Fibroblast of skin of back (primary cell): ENCODE results near the gene SLC2A2.
"Not testable (repeated sequence)": the region's sequence is repeated elsewhere in the genome, so short reads cannot be mapped to it uniquely, and the experiment has no call there.

Experiments used
- DNase-seq: peaks from one replicate; pipeline ENCODE4 v3.0.0-alpha.2; 2013

SLC2A2 gene

GRCh38 chr3:170985304-170985703, 41.2 kb downstream of the SLC2A2 start:
- DNase-seq = no peak

DNA sequence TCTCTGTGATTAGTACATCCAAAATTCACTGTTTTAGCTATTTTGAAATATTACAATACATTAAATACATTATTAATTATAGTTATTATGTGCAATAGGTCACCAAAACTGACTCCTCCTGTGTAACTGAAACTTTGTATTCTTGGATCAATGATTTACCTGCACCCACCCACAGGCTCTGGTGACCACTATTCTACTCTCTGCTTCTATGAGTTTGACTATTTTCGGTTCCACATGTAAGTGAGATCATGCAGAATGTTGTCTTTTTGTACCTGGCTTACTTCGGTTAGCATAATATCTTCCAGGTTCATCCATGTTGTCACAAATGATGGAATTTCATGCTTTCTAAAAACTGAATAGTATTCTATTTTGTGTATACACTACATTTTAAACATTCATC, 43.8 kb downstream of the SLC2A2 start:
- DNase-seq = no peak

DNA sequence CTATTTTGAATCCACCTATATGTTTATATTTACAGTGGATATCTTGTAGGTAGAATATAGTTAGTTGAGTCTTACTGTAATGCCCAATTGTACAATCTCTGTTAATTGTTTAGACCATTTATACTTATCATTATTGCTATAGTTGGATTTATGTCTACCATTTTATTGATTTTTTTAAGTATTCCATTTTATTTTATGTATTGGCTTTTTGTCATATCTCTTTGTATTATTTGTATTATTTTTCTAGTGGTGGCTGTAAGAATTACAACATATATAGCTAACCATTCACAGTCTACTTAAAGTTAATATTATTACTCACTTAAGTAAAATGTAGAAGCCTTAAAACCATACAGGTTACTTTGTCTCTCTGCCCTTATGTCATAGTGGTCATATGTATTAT, 46.1 kb downstream of the SLC2A2 start:
- DNase-seq = no peak

GRCh38 chr3:170977949-170978745, 48.4 kb downstream of the SLC2A2 start:
- DNase-seq = peak; percentile 56

DNA sequence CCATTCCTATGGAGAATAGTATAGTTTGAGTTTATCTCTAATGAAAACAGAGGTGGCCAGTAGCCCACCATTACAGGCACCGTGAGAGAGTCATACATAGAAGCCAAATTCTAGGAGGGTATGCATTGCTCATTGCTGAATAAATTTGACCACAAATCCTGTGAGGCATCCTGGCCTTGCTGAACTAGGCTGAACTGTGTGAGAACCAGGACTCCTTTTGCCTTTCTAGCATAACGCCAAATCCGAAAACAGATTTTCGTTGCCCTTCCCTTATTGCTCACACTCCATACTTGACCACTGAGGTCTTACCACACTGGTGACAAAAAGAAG, 50.4 kb downstream of the SLC2A2 start:
- peak; percentile 70 for DNase-seq

DNA sequence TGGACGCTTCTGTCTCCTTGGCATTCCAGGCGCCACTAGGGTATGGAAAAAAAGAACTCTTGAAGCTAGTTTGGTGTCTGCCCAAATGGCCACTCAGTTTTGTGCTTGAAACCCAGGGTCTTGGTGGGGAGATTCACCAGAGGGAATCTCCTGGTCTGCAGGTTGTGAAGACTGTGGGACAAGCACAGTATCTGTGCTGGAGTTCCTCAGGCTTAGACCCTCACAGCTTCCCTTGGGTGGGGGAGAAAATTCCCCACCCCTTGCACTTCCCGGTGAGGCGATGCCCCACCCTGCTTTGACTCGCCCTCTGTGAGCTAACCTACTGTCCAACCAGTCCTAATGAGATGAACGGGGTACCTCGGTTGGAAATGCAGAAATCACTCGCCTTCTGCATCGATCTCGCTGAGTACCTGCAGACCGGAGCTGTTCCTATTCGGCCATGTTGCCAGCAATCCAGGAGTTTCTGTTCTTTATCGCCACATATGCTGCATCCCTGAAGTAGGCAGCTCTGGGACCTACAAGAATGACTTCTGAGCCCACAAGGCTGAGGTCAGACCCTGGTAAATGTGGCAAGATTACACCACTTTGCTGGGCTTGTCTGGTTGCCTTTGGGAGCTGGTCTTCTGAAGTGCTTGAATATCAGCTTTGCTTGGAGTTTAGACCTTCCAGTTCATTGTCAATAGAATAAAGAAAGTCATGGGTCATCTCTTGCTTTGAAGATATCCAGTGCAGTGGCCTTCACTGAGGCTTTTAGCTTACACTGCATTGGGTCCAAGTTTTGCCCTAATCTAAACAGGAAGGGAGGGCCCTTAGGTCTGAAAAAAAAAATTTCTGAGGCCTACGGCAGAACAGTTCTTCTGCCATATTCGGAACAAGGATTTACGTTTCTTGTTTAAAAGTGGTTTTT, 51.0 kb downstream of the SLC2A2 start:
- no peak for DNase-seq

DNA sequence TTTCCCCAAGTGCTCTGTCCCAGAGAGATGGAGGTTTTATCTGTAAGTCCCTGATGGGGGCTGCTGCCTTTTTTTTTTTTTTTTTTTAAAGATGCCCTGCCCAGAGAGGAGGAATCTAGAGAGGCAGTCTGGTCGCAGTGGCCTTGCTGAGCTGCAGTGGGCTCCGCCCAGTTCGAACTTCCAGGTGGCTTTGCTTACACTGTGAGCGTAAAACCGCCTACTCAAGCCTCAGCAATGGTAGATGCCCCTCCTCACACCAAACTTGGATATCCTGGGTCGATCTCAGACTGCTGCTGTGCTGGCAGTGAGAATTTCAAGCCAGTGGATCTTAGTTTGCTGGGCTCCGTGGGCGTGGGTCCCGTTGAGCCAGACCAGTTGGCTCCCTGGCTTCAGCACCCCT, 51.6 kb downstream of the SLC2A2 start:
- DNase-seq = no peak

GRCh38 chr3:170972917-170973316, 53.6 kb downstream of the SLC2A2 start:
- not testable (repeated sequence) for DNase-seq

GRCh38 chr3:170967126-170967525, 59.4 kb downstream of the SLC2A2 start:
- DNase-seq = no peak

DNA sequence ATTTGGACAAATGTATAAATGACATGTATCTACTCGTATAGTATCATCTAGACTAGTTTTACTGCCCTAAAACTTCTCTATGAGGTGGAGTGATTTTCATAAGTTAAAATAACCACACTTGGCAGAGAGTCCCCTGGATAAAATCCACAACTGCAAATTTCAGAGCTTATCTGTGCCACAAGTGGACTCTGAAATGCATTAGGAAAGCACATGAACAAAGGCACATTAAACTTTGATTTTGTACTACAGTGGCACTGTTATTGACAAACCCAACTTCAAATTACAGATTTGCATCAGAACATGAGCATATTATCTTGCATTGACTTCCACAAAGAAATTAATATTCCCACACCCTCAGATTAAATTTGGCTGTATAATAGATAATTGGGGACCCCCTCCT, 60.0 kb downstream of the SLC2A2 start:
- DNase-seq = no peak

GRCh38 chr3:170962411-170962810, 64.1 kb downstream of the SLC2A2 start:
- no peak for DNase-seq

- peak; percentile 45 for DNase-seq
These were observed 64.7 kb downstream of the SLC2A2 start for GRCh38 chr3:170961616-170962400.

DNA sequence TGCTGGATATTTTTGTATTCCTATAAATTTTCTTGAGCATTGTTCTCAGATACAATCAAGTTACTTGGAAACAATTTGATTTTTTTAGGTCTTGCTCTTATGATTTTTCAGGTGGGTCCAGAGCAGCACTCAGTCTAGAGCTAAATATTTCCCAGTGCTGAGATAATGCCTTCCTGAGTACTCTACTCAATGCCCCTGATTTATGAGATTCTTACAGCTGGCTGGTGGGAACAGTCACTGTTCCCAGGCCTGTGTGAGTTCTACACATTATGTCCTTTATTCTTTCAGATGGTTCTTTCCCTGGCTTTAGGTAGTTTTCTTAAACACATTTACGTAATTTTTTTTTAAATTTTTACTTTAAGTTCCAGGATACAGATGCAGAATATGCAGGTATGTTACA, 67.1 kb downstream of the SLC2A2 start:
- no peak for DNase-seq

DNA sequence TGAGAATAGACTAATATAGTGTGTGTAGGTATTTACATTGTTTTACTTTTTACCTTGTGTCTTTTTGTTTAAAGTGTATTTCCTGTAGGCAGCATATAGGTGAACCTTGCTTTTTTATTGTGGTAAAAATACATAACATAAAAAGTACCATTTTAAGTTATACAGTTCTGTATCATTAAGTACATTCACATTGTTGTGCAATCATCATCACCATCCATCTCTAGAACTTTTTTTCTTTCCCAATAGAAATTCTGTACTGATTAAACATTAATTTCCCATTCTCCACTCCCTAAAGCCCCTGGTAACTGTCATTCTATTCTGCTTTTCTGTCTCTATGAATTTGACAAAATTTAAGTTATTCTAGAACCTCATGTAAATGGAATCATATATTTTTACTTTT, 69.9 kb downstream of the SLC2A2 start:
- no peak for DNase-seq

GRCh38 chr3:170953736-170954135, 72.8 kb downstream of the SLC2A2 start:
- DNase-seq = no peak

DNA sequence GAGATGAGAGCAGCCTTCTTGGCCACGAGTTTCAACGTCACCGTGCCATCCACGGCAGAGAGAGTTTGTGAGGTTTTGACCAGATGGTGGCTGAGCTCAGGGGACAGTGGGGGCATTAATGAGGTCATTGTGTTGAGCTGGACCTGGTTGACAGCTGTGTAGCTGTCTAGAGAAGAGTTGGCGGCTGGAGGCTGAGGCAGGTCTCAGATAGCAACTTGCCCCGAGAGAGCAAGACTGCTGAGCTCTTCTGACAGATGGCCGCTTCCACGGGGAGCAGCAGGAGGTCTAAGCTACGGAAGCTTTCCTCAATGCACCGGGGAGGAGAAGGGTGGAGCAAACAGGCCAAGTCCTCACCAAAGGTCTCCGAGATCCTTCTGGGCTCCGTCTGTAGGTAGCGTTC, 73.3 kb downstream of the SLC2A2 start:
- no peak for DNase-seq

DNA sequence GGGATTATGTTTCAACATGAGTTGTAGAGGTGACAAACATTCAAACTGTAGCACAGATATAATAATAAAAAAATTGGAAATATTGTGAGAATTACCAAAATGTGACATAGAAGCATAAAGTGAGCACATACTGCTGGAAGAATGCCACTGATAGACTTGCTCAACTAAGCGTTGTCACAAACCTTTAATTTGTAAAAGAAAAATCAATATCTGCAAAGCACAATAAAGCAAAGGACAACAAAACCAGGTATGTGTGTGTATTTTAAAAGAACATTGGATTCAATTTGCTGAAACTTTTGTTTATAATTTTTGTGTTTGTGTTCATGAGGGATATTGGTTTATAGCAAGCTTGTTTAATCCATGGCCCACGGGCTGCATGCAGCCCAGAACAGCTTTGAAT, 77.3 kb downstream of the SLC2A2 start:
- DNase-seq = no peak

GRCh38 chr3:170947018-170947769, 79.3 kb downstream of the SLC2A2 start:
- no peak for DNase-seq
